PC-9 (cell line): Measurements from ENCODE around the gene ZFPM1.

Source experiments
- CTCF ChIP-seq: fragments of 200-600 bp; sonication (generic); conservative IDR thresholded peaks from 2 replicates; pipeline ENCODE4 v1.6.1; 2017; ENCODE audit warnings: mixed run types, antibody characterized with exemption, mild to moderate bottlenecking, moderate library complexity
- EZH2 ChIP-seq: fragments of 200-600 bp; sonication (generic); IDR thresholded peaks from 2 replicates; pipeline ENCODE4 v1.8.0; 2017; ENCODE audit warnings: antibody characterized with exemption, low read depth

- TF ChIP-seq CTCF (no peak), EZH2 (no peak)
These were observed 61.0 kb downstream of the ZFPM1 start for GRCh38 chr16:88514070-88514469.
